K562 (cell line): Measurements from ENCODE around the gene FLAD1. TPM values are rescaled to one million over a fixed set of nuclear protein-coding genes. Genes with fewer than 3 reads are reported as not detected.

Source experiments
- AFF4 ChIP-seq: sonication (generic); formaldehyde crosslinking; IDR thresholded peaks from 2 replicates; pipeline ENCODE4 v1.8.0; 2023; ENCODE audit warnings: mild to moderate bottlenecking, missing genetic modification reagents
- ARID2 ChIP-seq: fragments of 450-650 bp; IDR thresholded peaks from 2 replicates; pipeline ENCODE4 v1.6.1; 2017; ENCODE audit warnings: antibody characterized with exemption, mild to moderate bottlenecking
- GABPA ChIP-seq: fragments of 200-800 bp; sonication (Bioruptor generic); conservative IDR thresholded peaks from 2 replicates; pipeline ENCODE4 v1.6.1; 2016; ENCODE audit warnings: low read depth, missing genetic modification characterization, missing compliant biosample characterization
- GATAD2A ChIP-seq: fragments of 450-650 bp; IDR thresholded peaks from 2 replicates; pipeline ENCODE4 v1.6.1; 2017
- HDAC1 ChIP-seq, 2 experiments: fragments of 450-650 bp; IDR thresholded peaks; 2 replicates each; pipeline ENCODE4 v1.6.1; 2016 to 2017; ENCODE audit warnings: inconsistent platforms in 1 of 2, mild to moderate bottlenecking in 1 of 2, moderate library complexity in 1 of 2
- ILF3 ChIP-seq: fragments of 450-650 bp; IDR thresholded peaks from 2 replicates; pipeline ENCODE4 v1.6.1; 2018; ENCODE audit warnings: antibody characterized with exemption, mild to moderate bottlenecking, moderate library complexity, borderline replicate concordance
- NFIX ChIP-seq: fragments of 250-450 bp; sonication (Bioruptor Pico); IDR thresholded peaks from 2 replicates; pipeline ENCODE4 v1.4.0; 2020; ENCODE audit warnings: low read depth, mild to moderate bottlenecking, moderate library complexity
- POU5F1 ChIP-seq: fragments of 150-350 bp; IDR thresholded peaks from 2 replicates; pipeline ENCODE4 v1.6.1; 2014; ENCODE audit warnings: borderline replicate concordance, low read length, low read depth, mild to moderate bottlenecking; ENCODE audit not compliant: partially characterized antibody
- TEAD1 ChIP-seq, 2 experiments: fragments of 450-650 bp in 1 of 2; sonication (generic) in 1 of 2; formaldehyde crosslinking; IDR thresholded peaks; 2 replicates each; pipeline versions ENCODE4 v1.4.0 to v1.8.0; 2020 to 2022; ENCODE audit warnings: mild to moderate bottlenecking in 2 of 2, missing genetic modification reagents in 1 of 2
- ZNF224 ChIP-seq: sonication (generic); formaldehyde crosslinking; IDR thresholded peaks from 2 replicates; pipeline ENCODE4 v1.8.0; 2022; ENCODE audit warnings: mild to moderate bottlenecking, missing genetic modification reagents
- polyA plus RNA-seq, 8 experiments: library from polyadenylated mRNA; depleted of rRNA in 4 of 8; stranded (reverse) in 5 of 8; unstranded in 3 of 8; fragments of >200 nt; fragmentation: Nextera tagmentation in 2 of 8; fragmentation: Illumina TruSeq in 1 of 8; extraction: Ambion mirVana in 2 of 8; extraction: Trizol in 1 of 8; gene quantifications; 2 replicates each; pipeline versions ENCODE4 v1.2.1 to v1.2.3, GENCODE V29; 2011 to 2014; ENCODE audit warnings: inconsistent platforms in 1 of 8, missing spikeins in 1 of 8
- total RNA-seq, 7 experiments: library from RNA; depleted of rRNA in 6 of 7; stranded (reverse); fragments of >200 nt in 6 of 7; fragmentation: Illumina TruSeq in 2 of 7; extraction: Trizol in 2 of 7; gene quantifications; 2 replicates each; pipeline versions ENCODE4 v1.2.1 to v1.2.3, GENCODE V29; 2011 to 2021; ENCODE audit warnings: low replicate concordance in 1 of 7
- TF ChIP-seq, protein P1 (sequence below): fragments of 200-800 bp; sonication (Bioruptor generic); IDR thresholded peaks from 2 replicates; pipeline ENCODE4 v1.6.1; 2016; ENCODE audit warnings: missing genetic modification characterization, missing compliant biosample characterization
- TF ChIP-seq, protein P2 (sequence below), 2 experiments: fragments of 150-350 bp in 1 of 2; IDR thresholded peaks; 2 replicates each; pipeline ENCODE4 v1.6.1; 2012 to 2016; ENCODE audit warnings: low read depth in 2 of 2, low read length in 2 of 2, mild to moderate bottlenecking in 1 of 2, moderate library complexity in 1 of 2
- TF ChIP-seq, protein P3 (sequence below): fragments of 450-650 bp; IDR thresholded peaks from 2 replicates; pipeline ENCODE4 v1.6.1; 2018; ENCODE audit warnings: mild to moderate bottlenecking, low read depth; ENCODE audit not compliant: partially characterized antibody

FLAD1 gene
- total and polyA plus RNA-seq, 9 of the 15 experiments (the other 6 are each of a cell fraction or from before 2014, with no cell fraction given) = 24.9 to 85.8 (median 67.0) TPM

- TF ChIP-seq, protein P1, sequence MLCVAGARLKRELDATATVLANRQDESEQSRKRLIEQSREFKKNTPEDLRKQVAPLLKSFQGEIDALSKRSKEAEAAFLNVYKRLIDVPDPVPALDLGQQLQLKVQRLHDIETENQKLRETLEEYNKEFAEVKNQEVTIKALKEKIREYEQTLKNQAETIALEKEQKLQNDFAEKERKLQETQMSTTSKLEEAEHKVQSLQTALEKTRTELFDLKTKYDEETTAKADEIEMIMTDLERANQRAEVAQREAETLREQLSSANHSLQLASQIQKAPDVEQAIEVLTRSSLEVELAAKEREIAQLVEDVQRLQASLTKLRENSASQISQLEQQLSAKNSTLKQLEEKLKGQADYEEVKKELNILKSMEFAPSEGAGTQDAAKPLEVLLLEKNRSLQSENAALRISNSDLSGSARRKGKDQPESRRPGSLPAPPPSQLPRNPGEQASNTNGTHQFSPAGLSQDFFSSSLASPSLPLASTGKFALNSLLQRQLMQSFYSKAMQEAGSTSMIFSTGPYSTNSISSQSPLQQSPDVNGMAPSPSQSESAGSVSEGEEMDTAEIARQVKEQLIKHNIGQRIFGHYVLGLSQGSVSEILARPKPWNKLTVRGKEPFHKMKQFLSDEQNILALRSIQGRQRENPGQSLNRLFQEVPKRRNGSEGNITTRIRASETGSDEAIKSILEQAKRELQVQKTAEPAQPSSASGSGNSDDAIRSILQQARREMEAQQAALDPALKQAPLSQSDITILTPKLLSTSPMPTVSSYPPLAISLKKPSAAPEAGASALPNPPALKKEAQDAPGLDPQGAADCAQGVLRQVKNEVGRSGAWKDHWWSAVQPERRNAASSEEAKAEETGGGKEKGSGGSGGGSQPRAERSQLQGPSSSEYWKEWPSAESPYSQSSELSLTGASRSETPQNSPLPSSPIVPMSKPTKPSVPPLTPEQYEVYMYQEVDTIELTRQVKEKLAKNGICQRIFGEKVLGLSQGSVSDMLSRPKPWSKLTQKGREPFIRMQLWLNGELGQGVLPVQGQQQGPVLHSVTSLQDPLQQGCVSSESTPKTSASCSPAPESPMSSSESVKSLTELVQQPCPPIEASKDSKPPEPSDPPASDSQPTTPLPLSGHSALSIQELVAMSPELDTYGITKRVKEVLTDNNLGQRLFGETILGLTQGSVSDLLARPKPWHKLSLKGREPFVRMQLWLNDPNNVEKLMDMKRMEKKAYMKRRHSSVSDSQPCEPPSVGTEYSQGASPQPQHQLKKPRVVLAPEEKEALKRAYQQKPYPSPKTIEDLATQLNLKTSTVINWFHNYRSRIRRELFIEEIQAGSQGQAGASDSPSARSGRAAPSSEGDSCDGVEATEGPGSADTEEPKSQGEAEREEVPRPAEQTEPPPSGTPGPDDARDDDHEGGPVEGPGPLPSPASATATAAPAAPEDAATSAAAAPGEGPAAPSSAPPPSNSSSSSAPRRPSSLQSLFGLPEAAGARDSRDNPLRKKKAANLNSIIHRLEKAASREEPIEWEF (CRISPR knock-in tag) = no peak
- TF ChIP-seq, protein P2, sequence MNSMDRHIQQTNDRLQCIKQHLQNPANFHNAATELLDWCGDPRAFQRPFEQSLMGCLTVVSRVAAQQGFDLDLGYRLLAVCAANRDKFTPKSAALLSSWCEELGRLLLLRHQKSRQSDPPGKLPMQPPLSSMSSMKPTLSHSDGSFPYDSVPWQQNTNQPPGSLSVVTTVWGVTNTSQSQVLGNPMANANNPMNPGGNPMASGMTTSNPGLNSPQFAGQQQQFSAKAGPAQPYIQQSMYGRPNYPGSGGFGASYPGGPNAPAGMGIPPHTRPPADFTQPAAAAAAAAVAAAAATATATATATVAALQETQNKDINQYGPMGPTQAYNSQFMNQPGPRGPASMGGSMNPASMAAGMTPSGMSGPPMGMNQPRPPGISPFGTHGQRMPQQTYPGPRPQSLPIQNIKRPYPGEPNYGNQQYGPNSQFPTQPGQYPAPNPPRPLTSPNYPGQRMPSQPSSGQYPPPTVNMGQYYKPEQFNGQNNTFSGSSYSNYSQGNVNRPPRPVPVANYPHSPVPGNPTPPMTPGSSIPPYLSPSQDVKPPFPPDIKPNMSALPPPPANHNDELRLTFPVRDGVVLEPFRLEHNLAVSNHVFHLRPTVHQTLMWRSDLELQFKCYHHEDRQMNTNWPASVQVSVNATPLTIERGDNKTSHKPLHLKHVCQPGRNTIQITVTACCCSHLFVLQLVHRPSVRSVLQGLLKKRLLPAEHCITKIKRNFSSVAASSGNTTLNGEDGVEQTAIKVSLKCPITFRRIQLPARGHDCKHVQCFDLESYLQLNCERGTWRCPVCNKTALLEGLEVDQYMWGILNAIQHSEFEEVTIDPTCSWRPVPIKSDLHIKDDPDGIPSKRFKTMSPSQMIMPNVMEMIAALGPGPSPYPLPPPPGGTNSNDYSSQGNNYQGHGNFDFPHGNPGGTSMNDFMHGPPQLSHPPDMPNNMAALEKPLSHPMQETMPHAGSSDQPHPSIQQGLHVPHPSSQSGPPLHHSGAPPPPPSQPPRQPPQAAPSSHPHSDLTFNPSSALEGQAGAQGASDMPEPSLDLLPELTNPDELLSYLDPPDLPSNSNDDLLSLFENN (IDR thresholded peaks at IDR 0.05; ENCODE audit: low read depth in 2 of 2, low read length in 2 of 2) = no peak
- TF ChIP-seq GABPA (tag) = no peak
- TF ChIP-seq AFF4 (CRISPR knock-in tag) = no peak
- no peak; a peak in 1 of 4 replicates for TF ChIP-seq HDAC1 (IDR thresholded peaks at IDR 0.05)
- no peak for TF ChIP-seq ILF3
- no peak for TF ChIP-seq NFIX (CRISPR knock-in tag)
- no peak for TF ChIP-seq GATAD2A
- no peak for TF ChIP-seq ARID2
- TF ChIP-seq, protein P3, sequence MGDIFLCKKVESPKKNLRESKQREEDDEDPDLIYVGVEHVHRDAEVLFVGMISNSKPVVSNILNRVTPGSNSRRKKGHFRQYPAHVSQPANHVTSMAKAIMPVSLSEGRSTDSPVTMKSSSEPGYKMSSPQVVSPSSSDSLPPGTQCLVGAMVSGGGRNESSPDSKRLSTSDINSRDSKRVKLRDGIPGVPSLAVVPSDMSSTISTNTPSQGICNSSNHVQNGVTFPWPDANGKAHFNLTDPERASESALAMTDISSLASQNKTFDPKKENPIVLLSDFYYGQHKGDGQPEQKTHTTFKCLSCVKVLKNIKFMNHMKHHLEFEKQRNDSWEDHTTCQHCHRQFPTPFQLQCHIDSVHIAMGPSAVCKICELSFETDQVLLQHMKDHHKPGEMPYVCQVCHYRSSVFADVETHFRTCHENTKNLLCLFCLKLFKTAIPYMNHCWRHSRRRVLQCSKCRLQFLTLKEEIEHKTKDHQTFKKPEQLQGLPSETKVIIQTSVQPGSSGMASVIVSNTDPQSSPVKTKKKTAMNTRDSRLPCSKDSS = no peak
- TF ChIP-seq ZNF224 (CRISPR knock-in tag) = no peak
- no peak for TF ChIP-seq POU5F1
- no peak for TF ChIP-seq TEAD1 (CRISPR knock-in tag; IDR thresholded peaks at IDR 0.05)
Observed at GRCh38 chr1:154962156-154962749, 20.9 kb upstream of the FLAD1 start (continued).
